RPMI8226 (cell line): ENCODE results near the gene MEIS1.

Experiments
- DNase-seq: peaks from one replicate; pipeline ENCODE4 v3.0.0-alpha.2; 2015

MEIS1 gene

GRCh38 chr2:66445076-66445924 is 10.4 kb downstream of the MEIS1 start:
- DNase-seq: no peak

DNA sequence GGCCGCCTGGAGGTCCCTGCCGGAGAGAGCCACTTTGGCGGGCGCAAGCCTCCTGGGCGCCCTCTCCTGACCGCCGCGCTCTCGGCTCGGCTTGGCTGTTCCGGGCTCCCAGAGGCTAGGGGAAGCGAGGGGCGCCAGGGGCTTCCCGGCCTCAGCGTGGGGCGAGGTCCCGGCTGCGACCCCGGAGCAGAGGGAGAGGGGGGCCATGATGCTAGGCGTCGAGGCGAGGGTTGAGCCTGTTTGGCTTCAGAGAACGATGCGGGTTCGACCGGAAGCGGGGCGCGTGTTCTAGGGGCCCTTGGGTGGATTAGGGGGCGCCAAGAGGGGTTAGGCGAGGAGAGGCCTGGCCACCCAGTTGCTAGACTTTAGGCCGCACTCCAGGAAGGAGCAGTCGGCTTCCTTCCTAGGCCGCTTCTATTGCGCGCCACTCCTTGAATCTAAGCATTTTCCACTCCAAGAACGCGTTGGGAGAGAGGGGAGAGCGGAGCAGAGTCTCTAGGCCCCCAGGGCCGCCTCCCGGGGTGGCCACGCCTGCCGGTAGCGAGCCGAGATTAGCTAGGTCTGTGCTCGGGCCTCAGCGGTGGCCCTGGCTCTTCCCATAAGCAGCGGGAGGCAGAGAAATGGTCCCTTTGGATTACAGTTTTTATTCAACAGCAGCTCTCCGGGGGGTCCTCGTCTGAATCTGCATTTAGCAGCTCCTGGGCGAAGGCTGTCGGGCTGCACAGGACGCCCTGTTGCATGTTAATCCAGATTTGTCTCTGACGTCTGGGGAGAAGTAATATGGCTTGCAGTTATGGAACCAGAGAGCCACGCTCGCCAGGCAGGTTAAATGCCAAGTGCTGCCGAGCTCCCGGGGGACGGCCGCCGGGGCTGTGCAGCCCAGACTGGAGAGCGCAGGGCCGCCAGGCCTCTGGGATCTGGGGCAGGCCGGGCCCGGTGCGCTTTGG is 11.3 kb downstream of the MEIS1 start:
- DNase-seq: no peak

- no peak for DNase-seq
Measured at GRCh38 chr2:66446941-66447340, 12.0 kb downstream of the MEIS1 start.

DNA sequence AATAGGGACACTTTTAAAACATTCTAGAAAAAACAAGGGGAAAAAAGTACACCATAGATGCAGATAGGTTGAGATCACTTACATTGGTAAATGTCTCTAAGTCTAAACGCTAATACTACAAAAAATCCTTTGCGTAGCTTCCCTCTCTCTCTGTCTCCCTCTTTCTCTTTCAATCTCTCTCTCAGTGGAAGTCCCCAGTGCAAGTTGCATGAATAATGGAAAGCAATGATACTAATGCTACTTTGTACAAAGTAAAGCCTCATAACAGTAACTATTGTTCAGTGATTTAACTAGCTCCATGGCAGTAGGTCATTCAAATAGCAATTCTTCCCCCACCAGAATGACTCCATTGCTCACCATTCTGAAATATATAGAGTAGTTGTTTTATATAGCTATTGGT is 12.8 kb downstream of the MEIS1 start:
- no peak for DNase-seq

GRCh38 chr2:66448136-66448991 is 13.4 kb downstream of the MEIS1 start:
- DNase-seq: no peak

GRCh38 chr2:66452214-66452613 is 17.3 kb downstream of the MEIS1 start:
- no peak for DNase-seq

DNA sequence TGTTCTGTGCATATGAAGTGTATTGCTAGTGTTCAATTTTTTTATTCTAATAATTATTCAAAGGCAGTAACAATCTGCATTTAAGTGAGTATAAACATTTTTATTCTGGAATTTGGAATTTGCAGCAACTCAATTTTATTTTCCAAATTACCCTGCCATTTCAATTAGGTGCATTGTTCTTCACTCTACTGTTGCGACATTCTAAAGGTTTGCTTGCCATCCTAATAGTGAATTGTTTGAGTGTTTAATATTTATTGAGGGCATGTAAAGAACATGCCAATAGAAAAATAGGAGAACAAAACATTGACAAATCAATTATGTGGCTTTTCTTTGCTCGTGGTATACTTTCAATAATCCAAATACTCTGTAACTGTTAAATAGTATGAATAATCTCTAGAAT is 18.0 kb downstream of the MEIS1 start:
- DNase-seq: no peak

GRCh38 chr2:66455490-66455889 is 20.6 kb downstream of the MEIS1 start:
- no peak for DNase-seq

GRCh38 chr2:66456183-66457041 is 21.5 kb downstream of the MEIS1 start:
- DNase-seq: no peak

- no peak for DNase-seq
Measured at GRCh38 chr2:66457545-66457944, 22.6 kb downstream of the MEIS1 start.

GRCh38 chr2:66460031-66460430 is 25.1 kb downstream of the MEIS1 start:
- DNase-seq: no peak

DNA sequence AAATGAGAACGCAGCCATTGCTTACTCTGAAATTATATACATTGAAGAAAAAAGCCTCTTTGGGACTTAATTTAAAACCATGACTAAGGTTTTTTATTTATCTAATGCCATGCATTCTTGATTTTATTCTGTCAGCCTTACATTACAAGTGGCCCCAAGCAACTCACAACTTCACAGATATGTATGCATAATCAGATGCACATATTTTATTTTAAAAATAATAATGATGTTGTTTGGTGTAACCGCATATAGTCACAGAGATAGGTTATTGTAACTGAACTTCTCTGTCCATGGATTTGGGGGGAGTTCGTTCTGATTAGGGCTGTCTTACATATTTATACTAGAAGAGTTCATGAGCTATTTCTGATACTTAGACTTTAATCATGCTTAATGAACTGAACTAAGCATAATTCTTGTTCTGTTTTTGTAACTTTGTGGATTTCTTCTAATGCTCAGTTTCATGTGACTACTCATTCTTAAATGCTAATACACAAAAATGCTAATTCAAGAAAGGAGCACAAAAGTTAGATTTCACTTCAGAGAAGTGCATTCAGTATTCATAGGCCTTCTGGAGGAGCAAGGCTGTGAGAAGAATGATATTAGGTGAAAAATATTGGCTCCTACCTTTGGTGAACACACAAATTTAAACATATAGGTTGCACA is 26.2 kb downstream of the MEIS1 start:
- no peak for DNase-seq

- DNase-seq: no peak
Measured at GRCh38 chr2:66461664-66462500, 27.0 kb downstream of the MEIS1 start.

DNA sequence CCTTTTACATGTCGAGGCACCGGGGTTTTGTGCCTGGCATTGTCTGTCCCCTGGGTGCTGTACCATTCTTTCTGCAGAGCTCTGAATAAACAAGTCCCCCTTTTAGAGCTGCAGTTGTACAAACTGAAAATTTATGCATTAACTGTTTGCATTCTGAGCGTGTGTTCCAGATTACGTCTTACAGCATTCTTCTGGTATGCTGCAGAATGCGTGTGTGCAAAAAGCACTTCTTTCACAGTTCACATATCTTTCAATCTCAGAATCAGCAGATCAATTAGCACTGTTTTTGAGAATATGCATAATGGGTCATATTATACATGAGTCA is 27.5 kb downstream of the MEIS1 start:
- DNase-seq: no peak

GRCh38 chr2:66463206-66463755 is 28.4 kb downstream of the MEIS1 start:
- no peak for DNase-seq

GRCh38 chr2:66464930-66465637 is 30.2 kb downstream of the MEIS1 start:
- peak; percentile 38 for DNase-seq

GRCh38 chr2:66466433-66466832 is 31.5 kb downstream of the MEIS1 start:
- DNase-seq: no peak

- DNase-seq: no peak
Measured at GRCh38 chr2:66467718-66468117, 32.8 kb downstream of the MEIS1 start.

DNA sequence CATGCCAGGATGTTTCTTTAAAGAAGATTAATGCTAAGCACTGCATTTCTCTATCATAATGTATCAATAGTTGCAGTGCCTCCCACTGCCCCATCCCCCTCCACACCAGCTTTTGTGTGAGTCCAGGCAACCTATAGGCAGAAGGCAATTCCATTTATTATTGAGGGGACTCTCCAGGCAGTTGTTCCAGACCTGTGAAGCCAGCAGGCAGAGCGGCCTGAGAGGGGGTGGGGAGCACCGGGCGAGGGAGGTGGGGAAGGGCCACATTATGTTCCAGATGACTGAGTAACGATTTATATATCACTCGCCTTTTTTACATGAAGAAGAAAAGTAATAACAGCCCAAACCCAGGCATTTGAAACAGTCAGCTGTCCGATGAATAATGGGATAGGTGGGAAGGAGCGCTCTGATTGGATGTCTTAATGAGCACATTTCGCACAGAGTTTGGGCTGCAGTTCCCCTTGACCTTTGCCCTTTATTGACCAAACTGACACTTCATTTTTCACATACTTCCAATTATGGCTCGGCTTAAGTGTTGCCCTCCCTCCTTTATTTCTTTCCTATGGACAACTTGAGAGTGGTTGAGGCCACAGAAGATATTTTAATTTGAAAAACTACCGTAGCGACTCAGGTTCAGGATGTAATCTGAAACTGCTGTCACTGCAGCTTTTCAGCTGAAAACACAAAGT is 34.4 kb downstream of the MEIS1 start:
- DNase-seq: no peak
